K562 (cell line): ENCODE results near the gene NAA15. TPM values are rescaled to one million over a fixed set of nuclear protein-coding genes. Genes with fewer than 3 reads are reported as not detected.

Experiments used
- ATF7 ChIP-seq: fragments of 450-650 bp; IDR thresholded peaks from 2 replicates; pipeline ENCODE4 v1.7.1; 2014; ENCODE audit warnings: mild to moderate bottlenecking, moderate library complexity
- CCAR2 ChIP-seq: fragments of 200-400 bp; formaldehyde crosslinking; IDR thresholded peaks from 2 replicates; pipeline ENCODE4 v1.6.1; 2017; ENCODE audit warnings: mild to moderate bottlenecking, low read depth, low read length
- FOXA3 ChIP-seq, 2 experiments: fragments of 450-650 bp in 1 of 2; sonication (generic) in 1 of 2; formaldehyde crosslinking; IDR thresholded peaks in 1 of 2; conservative IDR thresholded peaks in 1 of 2; 2 replicates each; pipeline versions ENCODE4 v1.4.0 to v1.8.0; 2020 to 2022; ENCODE audit warnings: mild to moderate bottlenecking in 2 of 2, missing genetic modification reagents in 1 of 2
- KHSRP ChIP-seq: fragments of 450-650 bp; IDR thresholded peaks from 2 replicates; pipeline ENCODE4 v1.6.1; 2017
- NCOR1 ChIP-seq: fragments of 450-650 bp; IDR thresholded peaks from 2 replicates; pipeline ENCODE4 v1.6.1; 2016; ENCODE audit warnings: mild to moderate bottlenecking, moderate library complexity
- REST ChIP-seq, 2 experiments: fragments of 450-650 bp; formaldehyde crosslinking in 1 of 2; IDR thresholded peaks; 2 replicates each; pipeline versions ENCODE4 v1.4.0 to v1.6.1; 2014 to 2020; ENCODE audit warnings: mild to moderate bottlenecking in 2 of 2, borderline replicate concordance in 1 of 2, low read depth in 1 of 2
- RREB1 ChIP-seq: fragments of 250-450 bp; sonication (Bioruptor Pico); IDR thresholded peaks from 2 replicates; pipeline ENCODE4 v1.4.0; 2020
- SMARCA4 ChIP-seq: fragments of 450-650 bp; IDR thresholded peaks from 2 replicates; pipeline ENCODE4 v1.6.1; 2016
- VEZF1 ChIP-seq: fragments of 200-800 bp; sonication (Bioruptor generic); IDR thresholded peaks from 2 replicates; pipeline ENCODE4 v1.6.1; 2017; ENCODE audit warnings: missing genetic modification characterization, missing compliant biosample characterization
- ZNF140 ChIP-seq: fragments of 250-450 bp; sonication (Bioruptor Pico); IDR thresholded peaks from 2 replicates; pipeline ENCODE4 v1.8.0; 2021; ENCODE audit warnings: moderate library complexity, mild to moderate bottlenecking, inconsistent platforms
- ZNF24 ChIP-seq: fragments of 450-650 bp; IDR thresholded peaks from 2 replicates; pipeline ENCODE4 v1.6.1; 2016
- polyA plus RNA-seq, 8 experiments: library from polyadenylated mRNA; depleted of rRNA in 4 of 8; stranded (reverse) in 5 of 8; unstranded in 3 of 8; fragments of >200 nt; fragmentation: Nextera tagmentation in 2 of 8; fragmentation: Illumina TruSeq in 1 of 8; extraction: Ambion mirVana in 2 of 8; extraction: Trizol in 1 of 8; gene quantifications; 2 replicates each; pipeline versions ENCODE4 v1.2.1 to v1.2.3, GENCODE V29; 2011 to 2014; ENCODE audit warnings: inconsistent platforms in 1 of 8, missing spikeins in 1 of 8
- total RNA-seq, 7 experiments: library from RNA; depleted of rRNA in 6 of 7; stranded (reverse); fragments of >200 nt in 6 of 7; fragmentation: Illumina TruSeq in 2 of 7; extraction: Trizol in 2 of 7; gene quantifications; 2 replicates each; pipeline versions ENCODE4 v1.2.1 to v1.2.3, GENCODE V29; 2011 to 2021; ENCODE audit warnings: low replicate concordance in 1 of 7

The NAA15 gene
- total and polyA plus RNA-seq, 9 of the 15 experiments (the other 6 are each of a cell fraction or from before 2014, with no cell fraction given): 37.8 to 117 (median 63.2) TPM

GRCh38 chr4:139453371-139454110 lies 152.2 kb downstream of the NAA15 start (continued):
- TF ChIP-seq RREB1 (CRISPR knock-in tag) (0 out of 2 replicates have a peak, but pooled peaks have one; percentile 17), CCAR2 (no peak), VEZF1 (CRISPR knock-in tag) (peak; percentile 77), ATF7 (peak; percentile 11; the same call in 1 of the 2 replicates), NCOR1 (no peak), ZNF140 (no peak), FOXA3 (CRISPR knock-in tag; conservative IDR thresholded peaks at IDR 0.05 in 1 of 2, IDR thresholded peaks at IDR 0.05 in 1 of 2) (no peak), KHSRP (no peak), REST (IDR thresholded peaks at IDR 0.05; ENCODE audit: borderline replicate concordance) (no peak; the same call in 1 of the 2 replicates), REST (CRISPR knock-in tag; IDR thresholded peaks at IDR 0.05; ENCODE audit: low read depth) (no peak), SMARCA4 (0 out of 2 replicates have a peak, but pooled peaks have one; percentile 7), ZNF24 (peak; percentile 88)
